Stimulated activated CD4-positive, alpha-beta T cell treated with anti-CD3 and anti-CD28 coated beads, Interleukin-15, amount 100 ng/mL, for 24 hours (primary cell): Measurements from ENCODE around the gene PDE10A.
"Not testable (repeated sequence)": the region's sequence is repeated elsewhere in the genome, so short reads cannot be mapped to it uniquely, and the experiment has no call there.

Source experiments
- DNase-seq: peaks from one replicate; pipeline ENCODE4 v3.0.0-alpha.2; 2020

PDE10A gene

GRCh38 chr6:165618891-165619290, 44.1 kb downstream of the PDE10A start:
- DNase-seq: not testable (repeated sequence)

DNA sequence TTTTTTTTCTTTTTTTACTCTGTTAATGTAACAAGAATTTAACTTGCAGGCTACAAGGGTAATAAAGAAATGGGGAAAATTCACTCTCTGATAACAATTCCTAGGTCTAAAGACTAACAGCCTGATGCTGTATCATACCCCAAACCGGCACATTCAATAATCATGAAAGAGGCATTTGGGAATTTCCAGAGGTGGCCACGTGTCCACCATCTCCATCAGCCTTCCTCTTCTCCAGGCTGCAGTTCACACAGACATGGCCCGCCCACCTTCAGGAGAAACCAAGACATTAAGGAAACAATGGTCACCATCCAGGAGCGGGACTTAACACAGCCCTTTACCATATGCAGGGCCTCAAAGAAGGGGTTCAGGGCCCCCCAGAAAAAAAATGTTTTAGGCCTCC, 44.8 kb downstream of the PDE10A start:
- no peak for DNase-seq

GRCh38 chr6:165617528-165617927, 45.5 kb downstream of the PDE10A start:
- DNase-seq: no peak

- DNase-seq: no peak
These were observed 46.9 kb downstream of the PDE10A start for GRCh38 chr6:165616116-165616515.

GRCh38 chr6:165615636-165616035, 47.4 kb downstream of the PDE10A start:
- DNase-seq: no peak

- DNase-seq: no peak
These were observed 51.7 kb downstream of the PDE10A start for GRCh38 chr6:165611294-165611693.

GRCh38 chr6:165608577-165608976, 54.5 kb downstream of the PDE10A start:
- not testable (repeated sequence) for DNase-seq

- no peak for DNase-seq
These were observed 56.4 kb downstream of the PDE10A start for GRCh38 chr6:165606740-165607008.

- no peak for DNase-seq
These were observed 56.9 kb downstream of the PDE10A start for GRCh38 chr6:165605901-165606739.

- no peak for DNase-seq
These were observed 57.7 kb downstream of the PDE10A start for GRCh38 chr6:165605182-165605875.

GRCh38 chr6:165602291-165602690, 60.8 kb downstream of the PDE10A start:
- no peak for DNase-seq

GRCh38 chr6:165600606-165601005, 62.4 kb downstream of the PDE10A start:
- no peak for DNase-seq

- DNase-seq: no peak
These were observed 63.2 kb downstream of the PDE10A start for GRCh38 chr6:165599596-165600487.

DNA sequence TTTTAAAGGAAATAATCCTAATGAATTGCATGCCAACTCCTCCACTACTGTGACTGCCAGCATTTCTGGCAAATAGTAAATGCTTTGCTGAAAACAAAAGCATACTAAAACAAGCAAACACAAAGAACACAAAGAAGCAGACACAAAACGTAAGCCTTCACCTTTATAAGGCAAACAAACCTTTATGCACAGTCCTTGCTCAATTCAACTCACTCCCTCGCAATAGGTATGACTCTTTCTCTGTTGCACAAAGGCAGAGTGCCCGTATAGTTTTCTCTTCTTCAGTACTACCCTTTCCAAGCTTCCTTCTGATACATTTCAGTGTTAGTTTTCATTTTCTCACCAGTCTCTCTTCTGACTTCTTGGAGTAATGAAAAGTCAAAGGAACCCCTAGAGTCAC, 63.9 kb downstream of the PDE10A start:
- no peak for DNase-seq

DNA sequence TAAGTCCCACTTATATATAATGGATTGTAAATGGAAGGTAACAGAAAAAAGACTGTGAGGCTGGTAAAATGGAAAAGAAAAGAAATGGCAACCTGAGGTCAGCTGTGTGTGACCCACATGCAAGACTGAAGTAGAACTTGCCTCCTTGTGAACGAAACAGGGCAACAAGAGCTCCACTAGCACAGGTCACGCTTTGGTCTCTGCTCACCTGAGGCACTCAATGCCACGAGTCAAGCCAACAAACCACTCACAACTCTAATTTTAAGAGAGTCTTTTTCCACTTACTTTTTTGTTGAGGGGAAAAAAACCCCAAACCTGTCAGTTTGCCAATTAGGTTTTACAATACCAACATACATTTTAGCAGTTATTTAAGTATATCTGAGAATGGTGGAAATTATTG, 65.2 kb downstream of the PDE10A start:
- DNase-seq: no peak

DNA sequence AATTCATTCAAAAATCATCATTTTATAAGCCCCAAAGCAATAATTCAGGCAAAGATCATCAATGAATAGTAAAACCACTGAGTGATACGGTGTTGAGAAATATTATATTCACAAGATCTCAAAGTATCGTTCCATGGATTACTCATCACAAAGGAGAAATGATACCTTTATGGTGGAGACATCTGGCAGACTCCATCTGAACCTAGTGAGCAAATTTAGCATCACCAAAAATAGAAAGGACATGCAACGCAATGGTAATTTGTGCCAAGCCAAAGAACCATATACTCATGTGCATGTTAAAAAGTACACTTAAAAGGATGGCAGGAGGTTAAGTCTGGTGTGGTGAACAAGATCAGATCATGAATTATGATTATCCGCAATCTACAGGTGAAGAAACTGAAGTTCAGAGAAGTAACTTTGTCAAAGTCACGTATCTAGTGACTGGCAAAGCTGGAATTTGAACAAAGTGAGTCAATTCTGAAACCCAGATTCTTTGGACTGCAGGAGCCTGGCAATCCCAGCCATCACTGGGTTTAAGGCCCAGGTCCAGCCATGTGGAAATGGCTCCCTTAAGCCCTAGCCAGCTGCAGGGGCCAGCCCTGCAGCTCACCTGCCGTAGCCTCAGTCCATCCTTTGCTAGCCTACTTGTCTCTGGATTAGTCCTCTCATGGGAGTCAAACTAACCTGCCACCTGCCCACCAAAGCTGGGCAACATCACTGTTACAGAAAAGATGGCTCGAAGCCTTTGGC, 68.3 kb downstream of the PDE10A start:
- no peak for DNase-seq

DNA sequence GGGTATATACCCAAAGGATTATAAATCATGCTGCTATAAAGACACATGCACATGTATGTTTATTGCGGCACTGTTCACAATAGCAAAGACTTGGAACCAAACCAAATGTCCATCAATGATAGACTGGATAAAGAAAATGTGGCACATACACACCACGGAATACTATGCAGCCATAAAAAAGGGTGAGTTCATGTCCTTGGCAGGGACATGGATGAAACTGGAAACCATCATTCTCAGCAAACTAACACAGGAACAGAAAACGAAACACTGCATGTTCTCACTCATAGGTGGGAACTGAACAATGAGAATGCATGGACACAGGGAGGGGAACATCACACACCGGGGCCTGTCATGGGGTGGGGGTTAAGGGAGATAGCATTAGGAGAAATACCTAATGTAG, 70.1 kb downstream of the PDE10A start:
- not testable (repeated sequence) for DNase-seq

- no peak for DNase-seq
These were observed 74.5 kb downstream of the PDE10A start for GRCh38 chr6:165588515-165588914.

DNA sequence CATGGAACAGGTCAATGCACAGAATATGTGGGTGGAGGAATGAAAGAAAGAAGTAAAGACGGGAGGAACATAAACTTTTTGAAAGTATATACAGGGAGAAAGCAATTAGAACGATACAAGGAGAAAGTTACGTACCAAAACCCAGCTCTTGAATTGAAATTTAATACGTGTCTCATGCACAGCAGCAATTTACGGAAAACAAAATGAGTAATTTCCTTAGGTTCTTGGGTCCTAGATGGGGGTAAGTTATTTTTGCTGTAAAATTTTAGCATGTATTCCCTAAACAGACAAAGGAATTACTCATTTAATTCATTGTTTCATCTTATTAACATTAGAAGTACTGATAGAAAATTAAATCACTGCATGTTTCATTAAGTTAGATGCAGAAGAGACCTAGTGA, 75.8 kb downstream of the PDE10A start:
- no peak for DNase-seq

GRCh38 chr6:165586706-165587105, 76.3 kb downstream of the PDE10A start:
- no peak for DNase-seq

DNA sequence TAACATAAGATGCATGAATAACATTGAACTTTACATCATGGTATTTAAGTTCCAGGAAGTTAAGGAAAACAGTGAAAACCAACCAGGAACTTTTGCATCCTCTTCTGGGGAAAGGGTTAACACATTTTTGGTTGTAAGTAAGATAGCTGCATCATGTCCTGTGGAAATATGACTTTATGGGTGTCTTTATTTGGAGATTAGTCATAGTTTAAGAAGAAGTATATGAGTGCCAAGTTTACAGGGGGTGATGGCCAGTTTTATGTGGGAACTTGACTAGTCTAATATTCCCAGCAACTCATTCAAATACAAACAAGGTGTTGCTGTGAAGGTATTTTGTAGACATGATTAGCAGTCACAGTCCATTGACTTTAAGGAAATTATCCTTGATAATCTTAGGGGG, 78.0 kb downstream of the PDE10A start:
- DNase-seq: no peak

DNA sequence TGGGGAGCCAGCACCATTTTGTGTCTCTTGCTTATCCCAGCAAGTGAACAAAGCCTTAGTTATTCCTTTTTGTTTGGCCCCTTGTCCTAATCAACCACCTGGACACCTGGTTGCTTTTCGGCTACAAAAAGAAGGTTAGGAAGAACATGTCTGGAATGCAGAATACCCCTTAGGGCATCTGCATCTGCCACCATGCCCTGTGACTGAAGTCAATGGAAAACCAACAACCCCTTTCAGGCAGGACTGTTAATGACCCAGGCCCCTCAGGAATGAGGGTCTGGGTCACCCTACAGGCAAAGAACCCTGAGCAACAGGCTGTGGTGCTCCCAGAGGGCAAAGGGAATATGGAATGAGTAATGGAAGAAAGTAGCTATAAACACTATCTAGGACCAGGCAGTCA, 78.5 kb downstream of the PDE10A start:
- no peak for DNase-seq

- no peak for DNase-seq
These were observed 81.4 kb downstream of the PDE10A start for GRCh38 chr6:165581678-165582077.
